SU-DHL-6 (cell line): ENCODE results near the gene THY1.
"Not testable (repeated sequence)": the region's sequence is repeated elsewhere in the genome, so short reads cannot be mapped to it uniquely, and the experiment has no call there.

Experiments
- H2AFZ ChIP-seq: fragments of 200-600 bp; sonication (generic); 2 replicates; pipeline ENCODE4 v1.6.1; 2014; ENCODE audit warnings: low read depth, mild to moderate bottlenecking, moderate library complexity, mixed read lengths, antibody characterized with exemption, low read length; ENCODE audit not compliant: severe bottlenecking
- H3F3A ChIP-seq: fragments of 200-600 bp; shearing (Covaris generic); 2 replicates; pipeline ENCODE4 v1.6.0; 2016; ENCODE audit warnings: antibody characterized with exemption, mild to moderate bottlenecking; ENCODE audit not compliant: insufficient read depth
- H3K27ac ChIP-seq: fragments of 200-600 bp; sonication (generic); 2 replicates; pipeline ENCODE4 v1.5.1; 2016; ENCODE audit warnings: low read depth, mild to moderate bottlenecking, low read length, moderate library complexity, mixed read lengths
- H3K27me3 ChIP-seq: fragments of 200-600 bp; sonication (generic), shearing (Covaris generic); 2 replicates; pipeline ENCODE4 v1.6.0; 2014; ENCODE audit warnings: mild to moderate bottlenecking, low read length
- H3K36me3 ChIP-seq: fragments of 200-600 bp; sonication (generic); 2 replicates; pipeline ENCODE4 v1.6.1; 2014; ENCODE audit warnings: mild to moderate bottlenecking, low read length, mixed read lengths
- H3K4me2 ChIP-seq: fragments of 300-600, 200-600 bp; shearing (Covaris generic), sonication (generic); 2 replicates; pipeline ENCODE4 v1.6.0; 2014; ENCODE audit warnings: low read length, low read depth, mild to moderate bottlenecking; ENCODE audit not compliant: poor library complexity, severe bottlenecking
- H3K4me3 ChIP-seq: fragments of 200-600 bp; sonication (generic); 2 replicates; pipeline ENCODE4 v1.5.1; 2014; ENCODE audit warnings: antibody characterized with exemption, low read length, mild to moderate bottlenecking, mixed read lengths; ENCODE audit not compliant: insufficient read depth, poor library complexity, severe bottlenecking
- H3K79me2 ChIP-seq: fragments of 200-600 bp; sonication (generic); 2 replicates; pipeline ENCODE4 v1.6.1; 2014; ENCODE audit warnings: mild to moderate bottlenecking, low read length, moderate library complexity; ENCODE audit not compliant: insufficient read depth
- H3K9ac ChIP-seq: fragments of 200-600 bp; sonication (generic); 2 replicates; pipeline ENCODE4 v1.7.0; 2014; ENCODE audit warnings: mild to moderate bottlenecking, low read length
- H3K9me2 ChIP-seq: fragments of 200-600 bp; sonication (generic); replicated peaks from 2 replicates; pipeline ENCODE4 v1.6.1; 2014; ENCODE audit warnings: low read length; ENCODE audit not compliant: insufficient read depth
- H3K9me3 ChIP-seq: fragments of 200-600 bp; sonication (generic); 2 replicates; pipeline ENCODE4 v1.6.1; 2014; ENCODE audit warnings: low read length, mixed read lengths; ENCODE audit not compliant: insufficient read depth
- H4K20me1 ChIP-seq: fragments of 200-600 bp; sonication (generic); 2 replicates; pipeline ENCODE4 v1.6.1; 2014; ENCODE audit warnings: low read depth, mild to moderate bottlenecking, antibody characterized with exemption, low read length, moderate library complexity, mixed read lengths
- CTCF ChIP-seq: fragments of 200-600 bp; sonication (generic); IDR thresholded peaks from one replicate; pipeline ENCODE4 v1.5.1; 2017; ENCODE audit warnings: antibody characterized with exemption, mild to moderate bottlenecking, low read length, moderate library complexity; ENCODE audit not compliant: insufficient read depth, poor library complexity, severe bottlenecking
- EZH2phosphoT487 ChIP-seq: fragments of 200-600 bp; sonication (generic), shearing (Covaris generic); conservative IDR thresholded peaks from 2 replicates; pipeline ENCODE4 v1.6.1; 2018; ENCODE audit warnings: mild to moderate bottlenecking, antibody characterized with exemption, low read length, moderate library complexity, mixed read lengths

The THY1 gene

DNA sequence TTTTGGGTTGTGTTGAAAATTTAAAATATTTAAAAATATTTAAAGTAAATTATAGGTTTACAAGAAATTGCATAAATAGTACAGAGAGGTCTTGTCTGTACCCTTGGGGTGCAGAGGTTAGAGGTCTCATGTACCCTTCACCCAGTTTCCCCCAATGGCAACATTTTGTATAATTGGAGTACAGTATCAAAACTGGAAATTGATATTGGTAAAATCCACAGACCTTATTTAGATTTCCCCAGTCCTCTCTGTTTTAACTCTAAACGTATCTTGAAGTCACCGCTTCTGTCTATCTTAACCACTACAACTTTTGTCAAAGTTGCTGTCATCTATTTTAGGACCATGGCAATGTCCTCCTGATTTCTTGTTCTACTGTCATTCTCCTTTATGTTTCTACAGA is 10.9 kb downstream of the THY1 start:
- Histone ChIP-seq H4K20me1 (no peaks in the 10 kb centered on the region), H3K9me3 (no peaks in the 10 kb centered on the region), H2AFZ (no peak overlapping the region), H3K27me3 (no peaks in the 10 kb centered on the region), H3K27ac (no peak overlapping the region), H3K4me3 (no peak overlapping the region), H3K36me3 (no peaks in the 10 kb centered on the region), H3K9me2 (no peaks in the 10 kb centered on the region), H3F3A (no peaks in the 10 kb centered on the region), H3K9ac (no peak overlapping the region), H3K4me2 (no peak overlapping the region), H3K79me2 (no peaks in the 10 kb centered on the region)
- no peak for TF ChIP-seq EZH2phosphoT487

DNA sequence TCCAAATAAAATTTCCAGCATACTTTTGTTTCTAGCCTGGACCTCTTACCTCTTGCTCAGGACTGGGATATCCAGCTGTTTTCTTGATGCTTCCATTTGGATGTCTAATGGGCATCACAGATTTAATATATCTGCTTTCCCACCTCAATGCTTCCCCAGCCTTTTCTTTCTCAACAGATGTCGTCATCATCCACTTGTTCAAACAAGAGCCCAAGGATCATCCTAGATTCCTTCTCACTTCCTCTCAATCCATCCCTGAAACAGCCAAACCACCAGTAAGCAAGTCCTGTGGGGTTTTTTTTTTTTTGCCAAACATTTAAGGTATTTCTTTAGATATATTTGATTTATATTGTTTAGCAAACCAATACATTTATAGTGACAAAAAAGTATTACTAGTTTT is 12.5 kb downstream of the THY1 start:
- Histone ChIP-seq H2AFZ (no peak overlapping the region), H3K27me3 (no peaks in the 10 kb centered on the region), H3F3A (no peaks in the 10 kb centered on the region), H3K9me3 (no peaks in the 10 kb centered on the region), H3K4me2 (no peak overlapping the region), H3K9me2 (no peaks in the 10 kb centered on the region), H3K27ac (no peak overlapping the region), H3K36me3 (no peaks in the 10 kb centered on the region), H3K9ac (no peak overlapping the region), H3K4me3 (no peak overlapping the region), H4K20me1 (no peaks in the 10 kb centered on the region), H3K79me2 (no peaks in the 10 kb centered on the region)
- no peak for TF ChIP-seq CTCF

GRCh38 chr11:119409731-119410130 is 13.2 kb downstream of the THY1 start:
- Histone ChIP-seq H4K20me1 (no peaks in the 10 kb centered on the region), H3K36me3 (no peaks in the 10 kb centered on the region), H3K9me3 (no peaks in the 10 kb centered on the region), H3K27ac (no peak overlapping the region), H3K27me3 (no peaks in the 10 kb centered on the region), H3K4me3 (no peak overlapping the region), H3K79me2 (no peaks in the 10 kb centered on the region), H3K9ac (no peak overlapping the region), H3F3A (no peaks in the 10 kb centered on the region), H3K4me2 (no peak overlapping the region), H3K9me2 (no peaks in the 10 kb centered on the region), H2AFZ (no peak overlapping the region)
- TF ChIP-seq EZH2phosphoT487: no peak
- no peak for TF ChIP-seq CTCF

DNA sequence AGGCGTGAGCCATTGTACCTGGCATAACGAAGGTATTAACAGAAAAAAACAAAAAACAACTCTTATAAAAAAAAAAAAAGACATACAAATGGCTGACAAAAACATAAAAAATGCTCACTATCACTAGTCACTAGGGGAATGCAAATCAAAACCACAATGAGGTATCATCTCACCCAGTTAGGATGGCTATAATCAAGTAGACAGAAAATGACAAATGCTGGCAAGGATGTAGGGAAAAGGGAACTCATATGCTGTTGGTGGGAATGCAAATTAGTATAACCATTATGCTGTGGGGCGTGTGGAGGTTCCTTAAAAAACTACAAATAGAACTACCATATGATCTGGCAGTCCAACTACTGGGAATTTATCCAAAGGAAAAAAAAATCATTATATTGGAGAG is 17.0 kb downstream of the THY1 start:
- no peaks in the 10 kb centered on the region for H3K9me2 ChIP-seq
- H3K4me2 ChIP-seq: no peak overlapping the region
- TF ChIP-seq CTCF (no peak), EZH2phosphoT487 (no peak)

DNA sequence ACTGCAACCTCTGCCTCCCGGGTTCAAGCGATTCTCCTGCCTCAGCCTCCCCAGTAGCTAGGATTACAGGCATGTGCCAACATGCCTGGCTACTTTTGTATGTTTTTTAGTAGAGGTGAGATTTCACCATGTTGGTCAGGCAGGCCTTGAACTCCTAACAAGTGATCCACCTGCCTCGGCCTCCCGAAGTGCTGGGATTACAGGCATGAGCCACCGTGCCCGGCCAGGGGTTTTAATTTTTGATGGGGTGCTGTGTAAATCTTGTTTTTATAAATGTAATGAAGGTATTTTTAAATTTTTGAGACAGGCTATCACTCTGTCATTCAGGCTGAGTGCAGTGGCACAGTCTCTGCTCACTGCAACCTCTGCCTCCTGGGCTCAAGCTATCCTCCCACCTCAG is 17.5 kb downstream of the THY1 start:
- not testable (repeated sequence) for H2AFZ ChIP-seq, H3K4me2 ChIP-seq, H3K79me2 ChIP-seq, H3K4me3 ChIP-seq, H3K9me2 ChIP-seq, H3K36me3 ChIP-seq, H3K9me3 ChIP-seq, H3K27ac ChIP-seq, H4K20me1 ChIP-seq, H3F3A ChIP-seq, H3K9ac ChIP-seq, H3K27me3 ChIP-seq

More for the DNA sequence above, 17.0 kb downstream of the THY1 start:
- H3K27me3 ChIP-seq: no peaks in the 10 kb centered on the region
- no peaks in the 10 kb centered on the region for H3K9me3 ChIP-seq
- H3K36me3 ChIP-seq: no peaks in the 10 kb centered on the region
- H3K9ac ChIP-seq: no peak overlapping the region
- no peaks in the 10 kb centered on the region for H3K79me2 ChIP-seq
- H4K20me1 ChIP-seq: no peaks in the 10 kb centered on the region
- H3K4me3 ChIP-seq: no peak overlapping the region
- H2AFZ ChIP-seq: no peak overlapping the region
- no peaks in the 10 kb centered on the region for H3F3A ChIP-seq
- H3K27ac ChIP-seq: no peak overlapping the region
